AG09309 (cell line): ENCODE measurements around the gene PTPRM.

Source experiments
- DNase-seq: peaks from one replicate; pipeline ENCODE4 v3.0.0-alpha.2; 2010; ENCODE audit warnings: low read depth
- H3K4me3 ChIP-seq: 2 replicates; pipeline ENCODE4 v1.5.1; 2011; ENCODE audit warnings: mild to moderate bottlenecking, low read depth, low read length, moderate library complexity; ENCODE audit not compliant: control insufficient read depth
- TF ChIP-seq, protein P1 (sequence below): IDR thresholded peaks from 2 replicates; pipeline ENCODE4 v1.5.1; 2011; ENCODE audit warnings: mild to moderate bottlenecking, low read depth, low read length, inconsistent platforms; ENCODE audit not compliant: insufficient read depth, control insufficient read depth; ENCODE audit errors: missing control alignments

PTPRM gene

GRCh38 chr18:7786569-7786968, 219.5 kb downstream of the PTPRM start:
- TF ChIP-seq, protein P1, sequence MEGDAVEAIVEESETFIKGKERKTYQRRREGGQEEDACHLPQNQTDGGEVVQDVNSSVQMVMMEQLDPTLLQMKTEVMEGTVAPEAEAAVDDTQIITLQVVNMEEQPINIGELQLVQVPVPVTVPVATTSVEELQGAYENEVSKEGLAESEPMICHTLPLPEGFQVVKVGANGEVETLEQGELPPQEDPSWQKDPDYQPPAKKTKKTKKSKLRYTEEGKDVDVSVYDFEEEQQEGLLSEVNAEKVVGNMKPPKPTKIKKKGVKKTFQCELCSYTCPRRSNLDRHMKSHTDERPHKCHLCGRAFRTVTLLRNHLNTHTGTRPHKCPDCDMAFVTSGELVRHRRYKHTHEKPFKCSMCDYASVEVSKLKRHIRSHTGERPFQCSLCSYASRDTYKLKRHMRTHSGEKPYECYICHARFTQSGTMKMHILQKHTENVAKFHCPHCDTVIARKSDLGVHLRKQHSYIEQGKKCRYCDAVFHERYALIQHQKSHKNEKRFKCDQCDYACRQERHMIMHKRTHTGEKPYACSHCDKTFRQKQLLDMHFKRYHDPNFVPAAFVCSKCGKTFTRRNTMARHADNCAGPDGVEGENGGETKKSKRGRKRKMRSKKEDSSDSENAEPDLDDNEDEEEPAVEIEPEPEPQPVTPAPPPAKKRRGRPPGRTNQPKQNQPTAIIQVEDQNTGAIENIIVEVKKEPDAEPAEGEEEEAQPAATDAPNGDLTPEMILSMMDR = no peak
- no peak overlapping the region for H3K4me3 ChIP-seq
- DNase-seq = no peak

DNA sequence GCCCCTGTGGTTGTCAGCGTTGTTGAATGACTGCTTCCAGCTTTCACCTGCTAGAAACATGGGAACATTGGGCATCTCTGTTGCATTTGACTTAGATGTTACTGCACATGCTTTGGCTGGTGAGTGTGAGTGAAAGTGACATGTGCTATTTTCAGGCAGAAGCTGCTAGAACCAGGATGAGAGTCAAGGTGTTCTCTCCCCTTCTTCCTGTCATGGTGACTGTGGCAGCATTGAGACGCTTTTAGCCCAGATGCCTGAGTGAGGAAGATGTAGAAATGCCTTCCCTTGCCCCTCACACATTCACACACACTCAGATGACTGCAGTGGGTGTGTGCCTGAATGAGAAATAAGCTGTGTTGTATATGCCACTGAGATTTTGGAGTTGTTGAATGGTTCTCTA, 220.2 kb downstream of the PTPRM start:
- TF ChIP-seq, protein P1 = no peak

DNA sequence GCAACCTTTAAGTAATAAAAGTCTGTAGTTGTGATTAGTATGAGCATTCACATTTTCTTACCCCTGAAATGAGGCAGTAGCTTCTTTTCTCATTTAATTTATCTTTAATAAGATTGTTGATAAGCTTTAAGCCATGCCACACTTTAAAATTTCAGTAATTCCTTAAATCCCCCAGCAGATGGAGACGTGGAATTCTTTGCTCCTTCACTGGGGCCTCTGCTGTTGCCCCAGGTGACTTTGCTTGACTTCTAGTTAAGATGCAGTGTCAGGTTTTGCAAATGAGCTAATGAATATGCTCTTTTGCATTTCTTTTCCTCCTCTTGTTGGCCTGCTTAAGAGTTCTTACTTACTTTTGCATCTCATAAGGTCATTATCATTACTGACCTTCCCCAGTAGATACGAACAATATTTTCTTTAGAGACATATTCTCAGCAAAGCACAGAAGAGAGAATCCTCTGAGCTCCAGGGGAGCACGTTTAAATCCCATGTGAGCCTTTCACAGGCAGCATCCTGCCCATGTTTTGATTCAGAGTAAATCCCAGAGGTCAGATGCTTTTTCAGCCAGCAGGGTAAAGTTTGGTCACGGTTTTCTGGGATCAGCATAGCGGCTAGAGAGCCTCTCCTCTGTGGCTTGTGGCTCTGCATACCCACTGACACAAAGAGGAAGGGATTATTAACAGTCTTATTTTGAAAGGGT, 222.9 kb downstream of the PTPRM start:
- TF ChIP-seq, protein P1 = peak; percentile 57
- peak; percentile 5 for DNase-seq
- no peak overlapping the region for H3K4me3 ChIP-seq

More for the DNA sequence above, 220.2 kb downstream of the PTPRM start:
- no peak overlapping the region for H3K4me3 ChIP-seq
- no peak for DNase-seq

DNA sequence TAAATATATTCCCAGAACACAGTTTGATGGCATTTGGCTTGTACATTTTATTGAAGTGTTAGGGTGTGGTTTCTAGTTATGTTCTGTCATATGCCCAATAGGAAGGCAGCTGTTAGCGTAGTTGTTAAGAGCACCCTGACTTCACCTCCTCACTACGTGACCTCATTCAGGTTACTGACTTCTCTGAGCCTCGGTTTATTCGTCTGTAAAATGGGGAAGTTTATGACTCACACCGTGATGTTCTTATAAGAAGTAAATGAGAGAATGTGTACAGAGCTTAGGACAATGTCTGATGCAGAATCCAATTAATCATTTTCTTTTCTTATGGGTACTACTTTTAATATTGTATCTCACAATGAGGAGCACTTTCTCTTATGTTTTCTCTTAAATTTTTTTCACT, 226.0 kb downstream of the PTPRM start:
- DNase-seq = no peak
- H3K4me3 ChIP-seq = no peak overlapping the region
- TF ChIP-seq, protein P1 = no peak

- TF ChIP-seq, protein P1 = no peak
Observed at GRCh38 chr18:7803956-7804469, 236.9 kb downstream of the PTPRM start.

GRCh38 chr18:7805096-7805495, 238.0 kb downstream of the PTPRM start:
- no peak overlapping the region for H3K4me3 ChIP-seq
- TF ChIP-seq, protein P1 = no peak
- no peak for DNase-seq

More at GRCh38 chr18:7803956-7804469, 236.9 kb downstream of the PTPRM start:
- DNase-seq = no peak
- H3K4me3 ChIP-seq = no peak overlapping the region
